RWPE2 (cell line): ENCODE measurements around the gene FAM118B.

Source experiments
- ATAC-seq: fragments of 200-7000 bp; cut with Tn5 transposase; 3 replicates; pipeline ENCODE4 v1.9.1; 2021; ENCODE audit warnings: low read depth
- DNase-seq: peaks from one replicate; pipeline ENCODE4 v3.0.0-alpha.2; 2020; ENCODE audit warnings: low spot score
- H3K27ac ChIP-seq: fragments of 450-650 bp; 2 replicates; pipeline ENCODE4 v1.5.1; 2017; ENCODE audit warnings: mild to moderate bottlenecking; ENCODE audit not compliant: poor library complexity, severe bottlenecking
- H3K27me3 ChIP-seq: fragments of 250-450 bp; sonication (Bioruptor Pico); 2 replicates; pipeline ENCODE4 v1.5.1; 2021; ENCODE audit warnings: mild to moderate bottlenecking, moderate library complexity; ENCODE audit not compliant: insufficient read depth, poor library complexity, severe bottlenecking
- H3K36me3 ChIP-seq: fragments of 250-450 bp; sonication (Bioruptor Pico); 2 replicates; pipeline ENCODE4 v1.5.1; 2020; ENCODE audit warnings: low read depth, mild to moderate bottlenecking, moderate library complexity
- H3K4me1 ChIP-seq: fragments of 250-450 bp; sonication (Bioruptor Pico); 2 replicates; pipeline ENCODE4 v1.5.1; 2021; ENCODE audit warnings: mild to moderate bottlenecking, moderate library complexity; ENCODE audit not compliant: insufficient read depth, poor library complexity, severe bottlenecking
- H3K4me3 ChIP-seq: fragments of 250-450 bp; sonication (Bioruptor Pico); 2 replicates; pipeline ENCODE4 v1.5.1; 2021; ENCODE audit warnings: mild to moderate bottlenecking, moderate library complexity; ENCODE audit not compliant: severe bottlenecking
- H3K9me3 ChIP-seq: fragments of 250-450 bp; sonication (Bioruptor Pico); 2 replicates; pipeline ENCODE4 v1.5.1; 2021; ENCODE audit warnings: mild to moderate bottlenecking, moderate library complexity; ENCODE audit not compliant: severe bottlenecking
- CTCF ChIP-seq: fragments of 450-650 bp; IDR thresholded peaks from one replicate; pipeline ENCODE4 v1.5.1; 2017; ENCODE audit warnings: mild to moderate bottlenecking, moderate library complexity; ENCODE audit not compliant: poor library complexity, severe bottlenecking

Gene FAM118B

GRCh38 chr11:126164781-126165180 is 46.8 kb upstream of the FAM118B start:
- no peaks in the 10 kb centered on the region for H3K9me3 ChIP-seq
- no peak overlapping the region for H3K27ac ChIP-seq
- no peak overlapping the region for H3K4me3 ChIP-seq
- H3K4me1 ChIP-seq, result no peaks in the 10 kb centered on the region
- H3K27me3 ChIP-seq, result no peaks in the 10 kb centered on the region
- no peak for DNase-seq
- no peak for ATAC-seq
- TF ChIP-seq CTCF, result no peak
- no peaks in the 10 kb centered on the region for H3K36me3 ChIP-seq

- TF ChIP-seq CTCF, result no peak
- H3K4me1 ChIP-seq, result no peaks in the 10 kb centered on the region
- H3K4me3 ChIP-seq, result no peak overlapping the region
Measured at GRCh38 chr11:126165311-126165720, 46.3 kb upstream of the FAM118B start.

GRCh38 chr11:126165757-126166156 is 45.8 kb upstream of the FAM118B start:
- DNase-seq (no peak), ATAC-seq (no peak)
- no peaks in the 10 kb centered on the region for H3K27me3 ChIP-seq
- H3K4me3 ChIP-seq, result no peak overlapping the region
- no peaks in the 10 kb centered on the region for H3K36me3 ChIP-seq
- no peak overlapping the region for H3K27ac ChIP-seq
- no peaks in the 10 kb centered on the region for H3K9me3 ChIP-seq
- no peak for TF ChIP-seq CTCF
- H3K4me1 ChIP-seq, result no peaks in the 10 kb centered on the region

More at GRCh38 chr11:126165311-126165720, 46.3 kb upstream of the FAM118B start:
- no peaks in the 10 kb centered on the region for H3K27me3 ChIP-seq
- no peak for ATAC-seq
- no peak for DNase-seq
- no peaks in the 10 kb centered on the region for H3K9me3 ChIP-seq
- H3K27ac ChIP-seq, result no peak overlapping the region
- H3K36me3 ChIP-seq, result no peaks in the 10 kb centered on the region

- Histone ChIP-seq H3K36me3 (no peaks in the 10 kb centered on the region), H3K4me3 (no peak overlapping the region), H3K27ac (no peak overlapping the region), H3K27me3 (no peaks in the 10 kb centered on the region), H3K9me3 (no peaks in the 10 kb centered on the region), H3K4me1 (no peaks in the 10 kb centered on the region)
- ATAC-seq, result no peak
- no peak for DNase-seq
- TF ChIP-seq CTCF, result no peak
Measured at GRCh38 chr11:126166413-126166812, 45.2 kb upstream of the FAM118B start.

- Histone ChIP-seq H3K4me1 (no peaks in the 10 kb centered on the region), H3K4me3 (no peak overlapping the region), H3K36me3 (no peaks in the 10 kb centered on the region), H3K9me3 (no peaks in the 10 kb centered on the region), H3K27ac (no peak overlapping the region), H3K27me3 (no peaks in the 10 kb centered on the region)
- TF ChIP-seq CTCF, result no peak
- DNase-seq, result no peak
- ATAC-seq, result no peak
Measured at GRCh38 chr11:126167488-126167887, 44.1 kb upstream of the FAM118B start.
